Keratinocyte (primary cell): ENCODE results near the gene MCUB. TPM values are rescaled to one million over a fixed set of nuclear protein-coding genes. Genes with fewer than 3 reads are reported as not detected.

Source experiments
- DNase-seq: peaks from one replicate; pipeline ENCODE4 v3.0.0-alpha.2; 2011; ENCODE audit warnings: low read depth, missing footprints, low spot score
- FAIRE-seq: peaks from 2 replicates; lab custom pipeline; 2011; peaks lifted over from hg19 to GRCh38; lab: Jason Lieb, UNC
- H2AFZ ChIP-seq: 2 replicates; pipeline ENCODE4 v1.6.0; 2012; ENCODE audit warnings: low read length, control low read depth, inconsistent platforms; ENCODE audit not compliant: control insufficient read depth
- H3K27ac ChIP-seq: 2 replicates; pipeline ENCODE4 v1.5.1; 2011; ENCODE audit warnings: low read length; ENCODE audit not compliant: control insufficient read depth, insufficient read depth
- H3K27me3 ChIP-seq: 3 replicates; pipeline ENCODE4 v1.6.0; 2011; ENCODE audit warnings: low read length; ENCODE audit not compliant: control insufficient read depth, insufficient read depth; ENCODE audit errors: extremely low read depth
- H3K36me3 ChIP-seq, 2 experiments: 2 replicates in 1 of 2; 3 replicates in 1 of 2; pipeline ENCODE4 v1.5.1; 2011; ENCODE audit warnings: low read length in 2 of 2, mild to moderate bottlenecking in 1 of 2; ENCODE audit not compliant: control insufficient read depth in 2 of 2, insufficient read depth in 2 of 2; ENCODE audit errors: extremely low read depth in 1 of 2
- H3K4me1 ChIP-seq: 3 replicates; pipeline ENCODE4 v1.5.1; 2011; ENCODE audit warnings: low read length; ENCODE audit not compliant: control insufficient read depth, insufficient read depth; ENCODE audit errors: extremely low read depth
- H3K4me2 ChIP-seq: 3 replicates; pipeline ENCODE4 v1.6.0; 2011; ENCODE audit warnings: low read depth, low read length; ENCODE audit not compliant: control insufficient read depth, insufficient read depth; ENCODE audit errors: extremely low read depth
- H3K4me3 ChIP-seq, 3 experiments: fragments of 200-600 bp in 1 of 3; sonication (generic) in 1 of 3; 2 replicates in 2 of 3; 3 replicates in 1 of 3; pipeline ENCODE4 v1.5.1; 2011 to 2016; ENCODE audit warnings: low read length in 3 of 3, mild to moderate bottlenecking in 3 of 3, control low read depth in 2 of 3, inconsistent platforms in 1 of 3, low read depth in 1 of 3, mixed read lengths in 1 of 3, mixed run types in 1 of 3, moderate library complexity in 1 of 3; ENCODE audit not compliant: control insufficient read depth in 2 of 3, insufficient read depth in 2 of 3; ENCODE audit errors: extremely low read depth in 1 of 3
- H3K79me2 ChIP-seq: 2 replicates; pipeline ENCODE4 v1.6.0; 2012; ENCODE audit warnings: low read length; ENCODE audit not compliant: control insufficient read depth, insufficient read depth
- H3K9ac ChIP-seq: 3 replicates; pipeline ENCODE4 v1.6.0; 2011; ENCODE audit warnings: low read length; ENCODE audit not compliant: control insufficient read depth, insufficient read depth; ENCODE audit errors: extremely low read depth
- H3K9me1 ChIP-seq: 3 replicates; pipeline ENCODE4 v1.6.0; 2011; ENCODE audit warnings: low read length; ENCODE audit not compliant: control insufficient read depth, insufficient read depth; ENCODE audit errors: extremely low read depth
- H3K9me3 ChIP-seq: 2 replicates; pipeline ENCODE4 v1.5.1; 2012; ENCODE audit warnings: low read depth, low read length; ENCODE audit not compliant: control insufficient read depth
- H4K20me1 ChIP-seq: 3 replicates; pipeline ENCODE4 v1.6.0; 2011; ENCODE audit warnings: low read length; ENCODE audit not compliant: control insufficient read depth, insufficient read depth; ENCODE audit errors: extremely low read depth
- CTCF ChIP-seq, 3 experiments: IDR thresholded peaks in 1 of 3; conservative IDR thresholded peaks in 1 of 3; optimal IDR thresholded peaks in 1 of 3; 2 replicates in 2 of 3; 3 replicates in 1 of 3; pipeline versions ENCODE3 to v1.5.1; 2011; ENCODE audit warnings: low read length in 3 of 3, mild to moderate bottlenecking in 3 of 3, moderate library complexity in 2 of 3, control low read depth in 1 of 3, inconsistent platforms in 1 of 3; ENCODE audit not compliant: insufficient read depth in 2 of 3; ENCODE audit errors: extremely low read depth in 1 of 3
- EZH2 ChIP-seq: IDR thresholded peaks from one replicate; pipeline ENCODE4 v1.6.1; 2012; ENCODE audit warnings: inconsistent platforms, mild to moderate bottlenecking, low read length, moderate library complexity
- dilution Hi-C: fragments of 300-500 bp; cut with MboI; formaldehyde crosslinking; loops from one replicate; pipeline ENCODE4 v1.7.0; 2020; ENCODE audit warnings: low sequenced_read_pairs; ENCODE audit not compliant: extremely low pct_ligation_motif_present
- polyA plus RNA-seq, 5 experiments: library from polyadenylated mRNA; depleted of rRNA in 3 of 5; stranded (reverse) in 3 of 5; stranded (forward) in 1 of 5; unstranded in 1 of 5; fragments of >200 nt; gene quantifications; 1 replicate in 1 of 5; 2 replicates in 3 of 5; 3 replicates in 1 of 5; pipeline versions ENCODE4 v1.2.1 to v1.2.3, GENCODE V29; 2011 to 2012; ENCODE audit warnings: missing spikeins in 2 of 5, low read depth in 1 of 5, low replicate concordance in 1 of 5

MCUB gene
- polyA plus RNA-seq, 1 donor (not counting 4 experiments of a cell fraction or from before 2014, with no cell fraction given): 20.3 TPM

- Histone ChIP-seq H4K20me1 (no peaks in the 10 kb centered on the region), H3K9me1 (no peaks in the 10 kb centered on the region), H3K4me1 (peaks cover 5% of the 10 kb centered on the region), H3K4me2 (no peak overlapping the region), H3K79me2 (no peaks in the 10 kb centered on the region), H3K27ac (no peak overlapping the region), H3K9me3 (no peaks in the 10 kb centered on the region), H3K9ac (no peak overlapping the region), H3K4me3 (no peak overlapping the region), H3K27me3 (no peaks in the 10 kb centered on the region), H3K36me3 (no peaks in the 10 kb centered on the region), H2AFZ (no peak overlapping the region)
- FAIRE-seq (no peak), DNase-seq (no peak)
- TF ChIP-seq EZH2: no peak
- TF ChIP-seq CTCF (optimal IDR thresholded peaks at IDR 0.05 in 1 of 3, IDR thresholded peaks at IDR 0.05 in 1 of 3, conservative IDR thresholded peaks at IDR 0.05 in 1 of 3; ENCODE audit: extremely low read depth in 1 of 3, insufficient read depth in 2 of 3, low read length in 3 of 3): no peak
- dilution Hi-C loops: no loop called here
Observed at GRCh38 chr4:109608879-109609278, 48.8 kb downstream of the MCUB start.

GRCh38 chr4:109609431-109609830 lies 49.4 kb downstream of the MCUB start:
- Histone ChIP-seq H3K27me3 (no peaks in the 10 kb centered on the region), H3K36me3 (no peaks in the 10 kb centered on the region), H3K4me1 (peaks cover 5% of the 10 kb centered on the region), H3K9ac (no peak overlapping the region), H2AFZ (no peak overlapping the region), H3K9me3 (no peaks in the 10 kb centered on the region), H3K27ac (no peak overlapping the region), H3K4me2 (no peak overlapping the region), H3K79me2 (no peaks in the 10 kb centered on the region), H3K4me3 (no peak overlapping the region), H3K9me1 (no peaks in the 10 kb centered on the region), H4K20me1 (no peaks in the 10 kb centered on the region)
- DNase-seq (no peak), FAIRE-seq (no peak)
- dilution Hi-C loops: no loop called here
- TF ChIP-seq CTCF (optimal IDR thresholded peaks at IDR 0.05 in 1 of 3, IDR thresholded peaks at IDR 0.05 in 1 of 3, conservative IDR thresholded peaks at IDR 0.05 in 1 of 3; ENCODE audit: extremely low read depth in 1 of 3, insufficient read depth in 2 of 3, low read length in 3 of 3): no peak
- TF ChIP-seq EZH2: no peak
